ENCODE measurements around the gene CTTN.

The CTTN gene

GRCh38 chr11:70466154-70466553 is 67.8 kb downstream of the CTTN start:
- no peak overlapping the region for H4K8ac ChIP-seq (ENCODE audit: low read length)
- H2BK15ac ChIP-seq (ENCODE audit: low read depth, poor library complexity, severe bottlenecking) = no peak overlapping the region
- H3K27ac ChIP-seq (ENCODE audit: low read length, poor library complexity, severe bottlenecking) = no peak overlapping the region
- H3K23ac ChIP-seq (ENCODE audit: low read length in 2 of 2) = no peak overlapping the region
- no peak overlapping the region for H3K4me2 ChIP-seq (ENCODE audit: low read length, poor library complexity, severe bottlenecking)
- peak; percentile 28 for DNase-seq
- H3K36me3 ChIP-seq (ENCODE audit: control insufficient read depth in 1 of 2, insufficient read depth in 2 of 2, low read depth in 1 of 2, low read length in 2 of 2) = no peaks in the 10 kb centered on the region
- H2BK120ac ChIP-seq (ENCODE audit: low read depth, low read length) = no peak overlapping the region
- WGBS = 72% methylated on average over 10 of the region's 10 CpGs
- no peak overlapping the region for H2BK5ac ChIP-seq (ENCODE audit: low read depth, low read length, poor library complexity, severe bottlenecking)
- H3K4ac ChIP-seq (ENCODE audit: low read depth in 1 of 2, low read length in 2 of 2) = no peak overlapping the region
- no peak overlapping the region for H2AFZ ChIP-seq (ENCODE audit: low read depth, low read length)
- peaks cover 12 to 37% of the 10 kb centered on the region in 2 experiments for H3K27me3 ChIP-seq (ENCODE audit: control insufficient read depth in 1 of 2, insufficient read depth in 1 of 2, low read length in 2 of 2)
- H3K9ac ChIP-seq (ENCODE audit: low read length) = no peak overlapping the region
- H3K4me3 ChIP-seq (ENCODE audit: insufficient read depth in 1 of 2, low read depth in 1 of 2, low read length in 2 of 2) = no peak overlapping the region
- H3K79me1 ChIP-seq (replicated peaks; ENCODE audit: low read length, poor library complexity, severe bottlenecking) = no peaks in the 10 kb centered on the region
- no peak overlapping the region for H3K18ac ChIP-seq (ENCODE audit: low read depth in 1 of 2, low read length in 2 of 2)
- peaks cover 14% of the 10 kb centered on the region for H3K4me1 ChIP-seq (ENCODE audit: control insufficient read depth, insufficient read depth, low read depth, low read length)
- H2AK5ac ChIP-seq (ENCODE audit: low read length, severe bottlenecking) = peak overlapping the region; percentile 60
- H4K91ac ChIP-seq (ENCODE audit: low read length) = no peak overlapping the region
- no peak overlapping the region for H3K14ac ChIP-seq (ENCODE audit: low read length in 2 of 2)
- no peak overlapping the region for H2BK12ac ChIP-seq (ENCODE audit: low read length in 2 of 2)
- H3K9me3 ChIP-seq (ENCODE audit: control insufficient read depth, low read length) = no peaks in the 10 kb centered on the region

GRCh38 chr11:70466596-70466995 is 68.3 kb downstream of the CTTN start:
- WGBS = 85% methylated on average over 8 of the region's 8 CpGs
- H4K8ac ChIP-seq (ENCODE audit: low read length) = no peak overlapping the region
- H3K4me1 ChIP-seq (ENCODE audit: control insufficient read depth, insufficient read depth, low read depth, low read length) = peaks cover 14% of the 10 kb centered on the region

GRCh38 chr11:70467201-70468085 is 69.1 kb downstream of the CTTN start:
- Histone ChIP-seq H2BK12ac (ENCODE audit: low read length in 2 of 2) (no peak overlapping the region), H2AFZ (ENCODE audit: low read depth, low read length) (no peak overlapping the region), H3K4me1 (ENCODE audit: control insufficient read depth, insufficient read depth, low read depth, low read length) (peaks cover 14% of the 10 kb centered on the region), H3K79me1 (replicated peaks; ENCODE audit: low read length, poor library complexity, severe bottlenecking) (no peaks in the 10 kb centered on the region), H3K4me2 (ENCODE audit: low read length, poor library complexity, severe bottlenecking) (no peak overlapping the region), H2AK5ac (ENCODE audit: low read length, severe bottlenecking) (no peak overlapping the region), H4K8ac (ENCODE audit: low read length) (no peak overlapping the region), H2BK15ac (ENCODE audit: low read depth, poor library complexity, severe bottlenecking) (no peak overlapping the region), H2BK5ac (ENCODE audit: low read depth, low read length, poor library complexity, severe bottlenecking) (no peak overlapping the region), H3K23ac (ENCODE audit: low read length in 2 of 2) (no peak overlapping the region), H2BK120ac (ENCODE audit: low read depth, low read length) (no peak overlapping the region), H4K91ac (ENCODE audit: low read length) (no peak overlapping the region), H3K14ac (ENCODE audit: low read length in 2 of 2) (no peak overlapping the region), H3K27ac (ENCODE audit: low read length, poor library complexity, severe bottlenecking) (no peak overlapping the region), H3K4me3 (ENCODE audit: insufficient read depth in 1 of 2, low read depth in 1 of 2, low read length in 2 of 2) (no peak overlapping the region), H3K9ac (ENCODE audit: low read length) (no peak overlapping the region), H3K9me3 (ENCODE audit: control insufficient read depth, low read length) (no peaks in the 10 kb centered on the region), H3K27me3 (ENCODE audit: control insufficient read depth in 1 of 2, insufficient read depth in 1 of 2, low read length in 2 of 2) (peaks cover 3 to 28% of the 10 kb centered on the region in 2 experiments), H3K36me3 (ENCODE audit: control insufficient read depth in 1 of 2, insufficient read depth in 2 of 2, low read depth in 1 of 2, low read length in 2 of 2) (peaks cover 1 to 3% of the 10 kb centered on the region in 2 experiments), H3K18ac (ENCODE audit: low read depth in 1 of 2, low read length in 2 of 2) (no peak overlapping the region), H3K4ac (ENCODE audit: low read depth in 1 of 2, low read length in 2 of 2) (no peak overlapping the region)
- DNase-seq = peak; percentile 49
- 57% methylated on average over 15 of the region's 20 CpGs for WGBS

More at GRCh38 chr11:70466596-70466995, 68.3 kb downstream of the CTTN start:
- no peak for DNase-seq
- no peak overlapping the region for H3K14ac ChIP-seq (ENCODE audit: low read length in 2 of 2)
- H2BK120ac ChIP-seq (ENCODE audit: low read depth, low read length) = no peak overlapping the region
- no peak overlapping the region for H2BK12ac ChIP-seq (ENCODE audit: low read length in 2 of 2)
- H2BK15ac ChIP-seq (ENCODE audit: low read depth, poor library complexity, severe bottlenecking) = no peak overlapping the region
- no peak overlapping the region for H3K9ac ChIP-seq (ENCODE audit: low read length)
- no peak overlapping the region for H3K27ac ChIP-seq (ENCODE audit: low read length, poor library complexity, severe bottlenecking)
- H3K9me3 ChIP-seq (ENCODE audit: control insufficient read depth, low read length) = no peaks in the 10 kb centered on the region
- no peaks in the 10 kb centered on the region for H3K36me3 ChIP-seq (ENCODE audit: control insufficient read depth in 1 of 2, insufficient read depth in 2 of 2, low read depth in 1 of 2, low read length in 2 of 2)
- no peak overlapping the region for H3K23ac ChIP-seq (ENCODE audit: low read length in 2 of 2)
- no peak overlapping the region for H2AK5ac ChIP-seq (ENCODE audit: low read length, severe bottlenecking)
- no peak overlapping the region for H2AFZ ChIP-seq (ENCODE audit: low read depth, low read length)
- no peaks in the 10 kb centered on the region for H3K79me1 ChIP-seq (replicated peaks; ENCODE audit: low read length, poor library complexity, severe bottlenecking)
- no peak overlapping the region for H4K91ac ChIP-seq (ENCODE audit: low read length)
- no peak overlapping the region for H3K4me2 ChIP-seq (ENCODE audit: low read length, poor library complexity, severe bottlenecking)
- H3K4me3 ChIP-seq (ENCODE audit: insufficient read depth in 1 of 2, low read depth in 1 of 2, low read length in 2 of 2) = no peak overlapping the region
- no peak overlapping the region for H2BK5ac ChIP-seq (ENCODE audit: low read depth, low read length, poor library complexity, severe bottlenecking)
- H3K27me3 ChIP-seq (ENCODE audit: control insufficient read depth in 1 of 2, insufficient read depth in 1 of 2, low read length in 2 of 2) = peaks cover 11 to 36% of the 10 kb centered on the region in 2 experiments
- no peak overlapping the region for H3K4ac ChIP-seq (ENCODE audit: low read depth in 1 of 2, low read length in 2 of 2)
- no peak overlapping the region for H3K18ac ChIP-seq (ENCODE audit: low read depth in 1 of 2, low read length in 2 of 2)

GRCh38 chr11:70468256-70469195 is 70.2 kb downstream of the CTTN start:
- H3K27me3 ChIP-seq (ENCODE audit: control insufficient read depth in 1 of 2, insufficient read depth in 1 of 2, low read length in 2 of 2) = peaks cover 3 to 28% of the 10 kb centered on the region in 2 experiments
- no peak for DNase-seq
- no peaks in the 10 kb centered on the region for H3K9me3 ChIP-seq (ENCODE audit: control insufficient read depth, low read length)
- H3K36me3 ChIP-seq (ENCODE audit: control insufficient read depth in 1 of 2, insufficient read depth in 2 of 2, low read depth in 1 of 2, low read length in 2 of 2) = peaks cover 5 to 7% of the 10 kb centered on the region in 2 experiments
- H2BK12ac ChIP-seq (ENCODE audit: low read length in 2 of 2) = no peak overlapping the region
- no peak overlapping the region for H3K27ac ChIP-seq (ENCODE audit: low read length, poor library complexity, severe bottlenecking)
- no peak overlapping the region for H2AFZ ChIP-seq (ENCODE audit: low read depth, low read length)
- 89% methylated on average over 18 of the region's 19 CpGs for WGBS
- no peak overlapping the region for H2BK120ac ChIP-seq (ENCODE audit: low read depth, low read length)
- H3K9ac ChIP-seq (ENCODE audit: low read length) = no peak overlapping the region
- peaks cover 14% of the 10 kb centered on the region for H3K4me1 ChIP-seq (ENCODE audit: control insufficient read depth, insufficient read depth, low read depth, low read length)
- H3K4me2 ChIP-seq (ENCODE audit: low read length, poor library complexity, severe bottlenecking) = no peak overlapping the region
- no peaks in the 10 kb centered on the region for H3K79me1 ChIP-seq (replicated peaks; ENCODE audit: low read length, poor library complexity, severe bottlenecking)
- H4K91ac ChIP-seq (ENCODE audit: low read length) = no peak overlapping the region
- no peak overlapping the region for H3K14ac ChIP-seq (ENCODE audit: low read length in 2 of 2)
- no peak overlapping the region for H2AK5ac ChIP-seq (ENCODE audit: low read length, severe bottlenecking)
- no peak overlapping the region for H3K4ac ChIP-seq (ENCODE audit: low read depth in 1 of 2, low read length in 2 of 2)
- no peak overlapping the region for H3K4me3 ChIP-seq (ENCODE audit: insufficient read depth in 1 of 2, low read depth in 1 of 2, low read length in 2 of 2)
- no peak overlapping the region for H3K18ac ChIP-seq (ENCODE audit: low read depth in 1 of 2, low read length in 2 of 2)
- no peak overlapping the region for H3K23ac ChIP-seq (ENCODE audit: low read length in 2 of 2)
- H2BK5ac ChIP-seq (ENCODE audit: low read depth, low read length, poor library complexity, severe bottlenecking) = no peak overlapping the region
- H2BK15ac ChIP-seq (ENCODE audit: low read depth, poor library complexity, severe bottlenecking) = no peak overlapping the region
- H4K8ac ChIP-seq (ENCODE audit: low read length) = no peak overlapping the region

Data from mesenchymal stem cell (in vitro differentiated cells and primary cell).